Testis (tissue), 2 donors: ENCODE results near the gene PRR16.

ENCODE experiments used
- POLR2A ChIP-seq: fragments of 450-650 bp; IDR thresholded peaks from one replicate; pipeline ENCODE4 v1.6.1; 2017; ENCODE audit warnings: antibody characterized with exemption, mild to moderate bottlenecking, moderate library complexity
- TF ChIP-seq, protein P1 (sequence below), 3 experiments: fragments of 450-650 bp in 2 of 3; fragments of 200-600 bp in 1 of 3; sonication (generic) in 1 of 3; IDR thresholded peaks; one replicate each; pipeline ENCODE4 v1.5.1; 2016 to 2019; ENCODE audit warnings: antibody characterized with exemption in 3 of 3, mild to moderate bottlenecking in 2 of 3, moderate library complexity in 1 of 3

DNA sequence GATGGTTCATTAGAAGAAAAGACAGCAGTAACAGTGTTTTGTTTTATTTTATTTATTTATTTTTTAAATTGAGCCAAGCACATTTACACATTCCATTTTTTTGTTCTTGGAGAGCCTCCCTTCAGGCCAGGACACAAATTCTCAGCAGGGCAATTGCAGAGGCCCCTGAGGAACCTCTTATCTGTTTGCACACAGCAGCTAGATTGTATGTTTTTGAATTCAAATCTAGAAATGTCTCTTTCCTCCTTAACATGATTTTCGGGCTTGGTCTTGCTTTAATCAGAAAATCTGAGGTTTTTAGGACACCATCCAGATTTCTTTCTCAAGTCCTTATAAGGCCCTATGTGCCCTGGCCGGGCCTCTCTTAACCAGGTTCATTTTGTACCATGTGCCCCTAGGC, 76.0 kb downstream of the PRR16 start:
- TF ChIP-seq, protein P1, sequence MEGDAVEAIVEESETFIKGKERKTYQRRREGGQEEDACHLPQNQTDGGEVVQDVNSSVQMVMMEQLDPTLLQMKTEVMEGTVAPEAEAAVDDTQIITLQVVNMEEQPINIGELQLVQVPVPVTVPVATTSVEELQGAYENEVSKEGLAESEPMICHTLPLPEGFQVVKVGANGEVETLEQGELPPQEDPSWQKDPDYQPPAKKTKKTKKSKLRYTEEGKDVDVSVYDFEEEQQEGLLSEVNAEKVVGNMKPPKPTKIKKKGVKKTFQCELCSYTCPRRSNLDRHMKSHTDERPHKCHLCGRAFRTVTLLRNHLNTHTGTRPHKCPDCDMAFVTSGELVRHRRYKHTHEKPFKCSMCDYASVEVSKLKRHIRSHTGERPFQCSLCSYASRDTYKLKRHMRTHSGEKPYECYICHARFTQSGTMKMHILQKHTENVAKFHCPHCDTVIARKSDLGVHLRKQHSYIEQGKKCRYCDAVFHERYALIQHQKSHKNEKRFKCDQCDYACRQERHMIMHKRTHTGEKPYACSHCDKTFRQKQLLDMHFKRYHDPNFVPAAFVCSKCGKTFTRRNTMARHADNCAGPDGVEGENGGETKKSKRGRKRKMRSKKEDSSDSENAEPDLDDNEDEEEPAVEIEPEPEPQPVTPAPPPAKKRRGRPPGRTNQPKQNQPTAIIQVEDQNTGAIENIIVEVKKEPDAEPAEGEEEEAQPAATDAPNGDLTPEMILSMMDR (IDR thresholded peaks at IDR 0.05) = no peak
- no peak for TF ChIP-seq POLR2A
